GM18511 (cell line): Measurements from ENCODE around the gene DELE1.

Experiments
- ATAC-seq: cut with Tn5 transposase; IDR thresholded peaks from one replicate; pipeline ENCODE4 v1.9.1; 2021; ENCODE audit warnings: mild to moderate bottlenecking, moderate library complexity; ENCODE audit not compliant: unreplicated experiment

DELE1 gene

DNA sequence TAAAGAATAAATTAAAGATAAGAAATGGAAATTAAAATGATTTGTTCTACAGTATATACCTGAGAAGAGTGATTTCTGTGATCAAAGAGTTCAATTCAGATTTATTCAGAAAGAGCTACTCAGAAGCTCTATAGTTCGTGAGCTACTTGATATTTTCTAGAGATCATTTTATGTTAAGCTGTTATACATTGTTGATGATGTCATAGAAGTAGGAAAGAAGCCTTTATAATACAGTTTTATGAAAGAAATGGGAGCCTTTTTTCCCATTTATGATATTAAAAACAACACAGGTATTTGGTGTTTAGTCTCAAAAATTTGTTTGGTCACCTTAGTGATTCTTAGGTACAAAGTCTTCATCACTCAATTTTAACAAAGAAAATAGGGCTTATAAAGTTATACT is 66.0 kb downstream of the DELE1 start:
- ATAC-seq, result no peak
